ENCODE data around the gene NAV2.

GRCh38 chr11:19887842-19888241 is 175.2 kb downstream of the NAV2 start:
- TF ChIP-seq CTCF (IDR thresholded peaks at IDR 0.05 in 8 of 11, conservative IDR thresholded peaks at IDR 0.05 in 3 of 11) = no peak
- TF ChIP-seq POLR2AphosphoS5 (IDR thresholded peaks at IDR 0.05) = no peak
- no peak for TF ChIP-seq POLR2A (IDR thresholded peaks at IDR 0.05)
